GM12878 (cell line): ENCODE measurements around the gene NFE2L3. TPM values are rescaled to one million over a fixed set of nuclear protein-coding genes. Genes with fewer than 3 reads are reported as not detected.

Experiments
- BACH1 ChIP-seq: fragments of 450-650 bp; IDR thresholded peaks from 2 replicates; pipeline ENCODE4 v1.6.1; 2017; ENCODE audit warnings: mild to moderate bottlenecking, borderline replicate concordance
- CBFB ChIP-seq: IDR thresholded peaks from 2 replicates; pipeline ENCODE4 v1.6.1; 2016; ENCODE audit warnings: antibody characterized with exemption, low read depth
- IKZF1 ChIP-seq: fragments of 450-650 bp; conservative IDR thresholded peaks from 2 replicates; pipeline ENCODE4 v1.6.1; 2017; ENCODE audit warnings: antibody characterized with exemption, mild to moderate bottlenecking
- MXI1 ChIP-seq: fragments of 150-350 bp; IDR thresholded peaks from 2 replicates; pipeline ENCODE4 v1.6.1; 2011; ENCODE audit warnings: low read depth, mild to moderate bottlenecking, inconsistent platforms, low read length, improper control_type of control experiment
- MYC ChIP-seq: IDR thresholded peaks from 2 replicates; pipeline ENCODE4 v1.6.1; 2011; ENCODE audit warnings: mild to moderate bottlenecking, low read length, moderate library complexity, inconsistent platforms; ENCODE audit not compliant: insufficient read depth, insufficient replicate concordance, insufficient read length, severe bottlenecking
- NRF1 ChIP-seq: conservative IDR thresholded peaks from 2 replicates; pipeline ENCODE4 v1.6.1; 2011; ENCODE audit warnings: mild to moderate bottlenecking, low read depth, low read length, improper control_type of control experiment
- POLR2A ChIP-seq: IDR thresholded peaks from 2 replicates; pipeline ENCODE4 v1.6.1; 2011; ENCODE audit warnings: low read depth, mild to moderate bottlenecking, low read length
- ZNF207 ChIP-seq: fragments of 450-650 bp; IDR thresholded peaks from 2 replicates; pipeline ENCODE4 v1.6.1; 2014; ENCODE audit warnings: antibody characterized with exemption, mild to moderate bottlenecking, borderline replicate concordance
- ZNF24 ChIP-seq: fragments of 450-650 bp; IDR thresholded peaks from 2 replicates; pipeline ENCODE4 v1.6.1; 2017; ENCODE audit warnings: antibody characterized with exemption, mild to moderate bottlenecking
- ZSCAN29 ChIP-seq: fragments of 450-650 bp; IDR thresholded peaks from 2 replicates; pipeline ENCODE4 v1.6.1; 2017; ENCODE audit warnings: mild to moderate bottlenecking, moderate library complexity
- polyA plus RNA-seq, 11 experiments: library from polyadenylated mRNA; depleted of rRNA in 4 of 11; unstranded in 6 of 11; stranded (reverse) in 5 of 11; fragments of >200 nt; fragmentation: Nextera tagmentation in 4 of 11; fragmentation: Illumina TruSeq in 1 of 11; extraction: Ambion mirVana in 4 of 11; extraction: Trizol in 1 of 11; gene quantifications; 1 replicate in 1 of 11; 2 replicates in 10 of 11; pipeline versions ENCODE4 v1.2.1 to v1.2.3, GENCODE V29; 2011 to 2016; ENCODE audit warnings: inconsistent platforms in 2 of 11, missing spikeins in 2 of 11, low read depth in 1 of 11
- total RNA-seq, 4 experiments: library from RNA; depleted of rRNA in 3 of 4; stranded (reverse); fragments of >200 nt in 3 of 4; fragmentation: Illumina TruSeq in 1 of 4; extraction: Trizol in 1 of 4; gene quantifications; 2 replicates each; pipeline versions ENCODE4 v1.2.1 to v1.2.3, GENCODE V29; 2013 to 2021
- TF ChIP-seq, protein P1 (sequence below): fragments of 450-650 bp; IDR thresholded peaks from 2 replicates; pipeline ENCODE4 v1.6.1; 2018; ENCODE audit warnings: borderline replicate concordance, mild to moderate bottlenecking; ENCODE audit not compliant: partially characterized antibody
- TF ChIP-seq, protein P2 (sequence below): fragments of 450-650 bp; IDR thresholded peaks from 2 replicates; pipeline ENCODE4 v1.6.1; 2016; ENCODE audit warnings: mild to moderate bottlenecking, moderate library complexity, borderline replicate concordance
- TF ChIP-seq, protein P3 (sequence below): IDR thresholded peaks from 2 replicates; pipeline ENCODE4 v1.6.1; 2011; ENCODE audit warnings: borderline replicate concordance, low read depth, mild to moderate bottlenecking, moderate library complexity, mixed read lengths, low read length; ENCODE audit not compliant: insufficient read depth; ENCODE audit errors: extremely low read length
- TF ChIP-seq, protein P4 (sequence below): fragments of 450-650 bp; formaldehyde crosslinking; IDR thresholded peaks from 2 replicates; pipeline ENCODE4 v1.4.0; 2022; ENCODE audit warnings: mild to moderate bottlenecking, moderate library complexity
- TF ChIP-seq, protein P5 (sequence below): IDR thresholded peaks from 2 replicates; pipeline ENCODE4 v1.6.1; 2012; ENCODE audit warnings: low read depth, low read length, improper control_type of control experiment

NFE2L3 gene
- total and polyA plus RNA-seq, 10 of the 15 experiments (the other 5 are each of a cell fraction or from before 2014, with no cell fraction given) = 4.4 to 34.9 (median 13.0) TPM

DNA sequence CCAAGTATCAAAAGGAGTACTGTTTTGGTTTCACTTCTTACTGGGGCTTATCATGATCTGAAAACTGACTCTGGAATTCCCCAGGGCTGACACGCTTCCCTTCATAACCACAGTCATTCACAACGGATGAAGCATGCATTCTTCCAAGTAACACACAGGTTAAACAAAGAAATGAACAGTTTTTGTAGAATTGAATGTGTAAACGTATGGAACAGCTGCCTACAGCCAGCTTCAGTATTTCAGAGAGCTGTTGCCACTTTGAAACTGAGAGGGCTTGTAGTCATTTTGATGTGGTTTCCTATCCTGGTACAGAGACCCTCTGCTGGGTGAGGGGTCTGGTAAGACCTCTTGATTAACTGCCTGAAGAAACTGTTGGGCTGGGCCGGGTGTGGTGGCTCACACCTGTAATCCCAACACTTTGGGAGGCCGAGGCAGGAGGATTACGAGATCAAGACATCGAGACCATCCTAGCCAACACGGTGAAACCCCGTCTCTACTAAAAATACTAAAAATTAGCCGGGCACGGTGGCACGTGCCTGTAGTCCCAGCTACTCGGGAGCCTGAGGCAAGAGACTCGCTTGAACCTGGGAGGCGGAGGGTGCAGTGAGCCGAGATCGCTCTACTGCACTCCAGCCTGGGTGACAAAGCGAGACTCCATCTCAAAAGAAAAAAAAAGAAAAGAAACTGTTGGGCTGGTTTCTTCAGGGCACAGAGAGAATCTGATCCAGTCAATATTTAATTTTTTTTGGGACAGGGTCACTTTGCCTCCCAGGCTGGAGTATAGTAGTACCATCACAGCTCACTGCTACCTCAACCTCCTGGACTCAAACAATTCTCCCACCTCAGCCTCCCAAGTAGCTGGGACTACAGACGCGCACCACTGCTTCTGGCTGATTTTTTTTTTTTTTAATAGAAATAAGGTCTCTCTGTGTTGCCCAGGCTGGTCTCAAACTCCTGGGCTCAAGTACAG is 4.7 kb downstream of the NFE2L3 start (continued):
- TF ChIP-seq, protein P1, sequence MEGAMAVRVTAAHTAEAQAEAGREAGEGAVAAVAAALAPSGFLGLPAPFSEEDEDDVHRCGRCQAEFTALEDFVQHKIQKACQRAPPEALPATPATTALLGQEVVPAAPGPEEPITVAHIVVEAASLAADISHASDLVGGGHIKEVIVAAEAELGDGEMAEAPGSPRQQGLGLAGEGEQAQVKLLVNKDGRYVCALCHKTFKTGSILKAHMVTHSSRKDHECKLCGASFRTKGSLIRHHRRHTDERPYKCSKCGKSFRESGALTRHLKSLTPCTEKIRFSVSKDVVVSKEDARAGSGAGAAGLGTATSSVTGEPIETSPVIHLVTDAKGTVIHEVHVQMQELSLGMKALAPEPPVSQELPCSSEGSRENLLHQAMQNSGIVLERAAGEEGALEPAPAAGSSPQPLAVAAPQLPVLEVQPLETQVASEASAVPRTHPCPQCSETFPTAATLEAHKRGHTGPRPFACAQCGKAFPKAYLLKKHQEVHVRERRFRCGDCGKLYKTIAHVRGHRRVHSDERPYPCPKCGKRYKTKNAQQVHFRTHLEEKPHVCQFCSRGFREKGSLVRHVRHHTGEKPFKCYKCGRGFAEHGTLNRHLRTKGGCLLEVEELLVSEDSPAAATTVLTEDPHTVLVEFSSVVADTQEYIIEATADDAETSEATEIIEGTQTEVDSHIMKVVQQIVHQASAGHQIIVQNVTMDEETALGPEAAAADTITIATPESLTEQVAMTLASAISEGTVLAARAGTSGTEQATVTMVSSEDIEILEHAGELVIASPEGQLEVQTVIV = no peak
- TF ChIP-seq NRF1 (no peak), BACH1 (no peak), ZNF207 (0 out of 2 replicates have a peak, but pooled peaks have one; percentile 48), IKZF1 (peak; percentile 86), ZNF24 (0 out of 2 replicates have a peak, but pooled peaks have one; percentile 23), MXI1 (peak; percentile 53; the same call in 1 of the 2 replicates), POLR2A (no peak), CBFB (peak; percentile 42; the same call in 1 of the 2 replicates), MYC (no peak), ZSCAN29 (peak; percentile 60; the same call in 1 of the 2 replicates)
- TF ChIP-seq, protein P2, sequence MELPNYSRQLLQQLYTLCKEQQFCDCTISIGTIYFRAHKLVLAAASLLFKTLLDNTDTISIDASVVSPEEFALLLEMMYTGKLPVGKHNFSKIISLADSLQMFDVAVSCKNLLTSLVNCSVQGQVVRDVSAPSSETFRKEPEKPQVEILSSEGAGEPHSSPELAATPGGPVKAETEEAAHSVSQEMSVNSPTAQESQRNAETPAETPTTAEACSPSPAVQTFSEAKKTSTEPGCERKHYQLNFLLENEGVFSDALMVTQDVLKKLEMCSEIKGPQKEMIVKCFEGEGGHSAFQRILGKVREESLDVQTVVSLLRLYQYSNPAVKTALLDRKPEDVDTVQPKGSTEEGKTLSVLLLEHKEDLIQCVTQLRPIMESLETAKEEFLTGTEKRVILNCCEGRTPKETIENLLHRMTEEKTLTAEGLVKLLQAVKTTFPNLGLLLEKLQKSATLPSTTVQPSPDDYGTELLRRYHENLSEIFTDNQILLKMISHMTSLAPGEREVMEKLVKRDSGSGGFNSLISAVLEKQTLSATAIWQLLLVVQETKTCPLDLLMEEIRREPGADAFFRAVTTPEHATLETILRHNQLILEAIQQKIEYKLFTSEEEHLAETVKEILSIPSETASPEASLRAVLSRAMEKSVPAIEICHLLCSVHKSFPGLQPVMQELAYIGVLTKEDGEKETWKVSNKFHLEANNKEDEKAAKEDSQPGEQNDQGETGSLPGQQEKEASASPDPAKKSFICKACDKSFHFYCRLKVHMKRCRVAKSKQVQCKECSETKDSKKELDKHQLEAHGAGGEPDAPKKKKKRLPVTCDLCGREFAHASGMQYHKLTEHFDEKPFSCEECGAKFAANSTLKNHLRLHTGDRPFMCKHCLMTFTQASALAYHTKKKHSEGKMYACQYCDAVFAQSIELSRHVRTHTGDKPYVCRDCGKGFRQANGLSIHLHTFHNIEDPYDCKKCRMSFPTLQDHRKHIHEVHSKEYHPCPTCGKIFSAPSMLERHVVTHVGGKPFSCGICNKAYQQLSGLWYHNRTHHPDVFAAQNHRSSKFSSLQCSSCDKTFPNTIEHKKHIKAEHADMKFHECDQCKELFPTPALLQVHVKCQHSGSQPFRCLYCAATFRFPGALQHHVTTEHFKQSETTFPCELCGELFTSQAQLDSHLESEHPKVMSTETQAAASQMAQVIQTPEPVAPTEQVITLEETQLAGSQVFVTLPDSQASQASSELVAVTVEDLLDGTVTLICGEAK = no peak
- TF ChIP-seq, protein P3, sequence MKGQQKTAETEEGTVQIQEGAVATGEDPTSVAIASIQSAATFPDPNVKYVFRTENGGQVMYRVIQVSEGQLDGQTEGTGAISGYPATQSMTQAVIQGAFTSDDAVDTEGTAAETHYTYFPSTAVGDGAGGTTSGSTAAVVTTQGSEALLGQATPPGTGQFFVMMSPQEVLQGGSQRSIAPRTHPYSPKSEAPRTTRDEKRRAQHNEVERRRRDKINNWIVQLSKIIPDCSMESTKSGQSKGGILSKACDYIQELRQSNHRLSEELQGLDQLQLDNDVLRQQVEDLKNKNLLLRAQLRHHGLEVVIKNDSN = no peak
- TF ChIP-seq, protein P4, sequence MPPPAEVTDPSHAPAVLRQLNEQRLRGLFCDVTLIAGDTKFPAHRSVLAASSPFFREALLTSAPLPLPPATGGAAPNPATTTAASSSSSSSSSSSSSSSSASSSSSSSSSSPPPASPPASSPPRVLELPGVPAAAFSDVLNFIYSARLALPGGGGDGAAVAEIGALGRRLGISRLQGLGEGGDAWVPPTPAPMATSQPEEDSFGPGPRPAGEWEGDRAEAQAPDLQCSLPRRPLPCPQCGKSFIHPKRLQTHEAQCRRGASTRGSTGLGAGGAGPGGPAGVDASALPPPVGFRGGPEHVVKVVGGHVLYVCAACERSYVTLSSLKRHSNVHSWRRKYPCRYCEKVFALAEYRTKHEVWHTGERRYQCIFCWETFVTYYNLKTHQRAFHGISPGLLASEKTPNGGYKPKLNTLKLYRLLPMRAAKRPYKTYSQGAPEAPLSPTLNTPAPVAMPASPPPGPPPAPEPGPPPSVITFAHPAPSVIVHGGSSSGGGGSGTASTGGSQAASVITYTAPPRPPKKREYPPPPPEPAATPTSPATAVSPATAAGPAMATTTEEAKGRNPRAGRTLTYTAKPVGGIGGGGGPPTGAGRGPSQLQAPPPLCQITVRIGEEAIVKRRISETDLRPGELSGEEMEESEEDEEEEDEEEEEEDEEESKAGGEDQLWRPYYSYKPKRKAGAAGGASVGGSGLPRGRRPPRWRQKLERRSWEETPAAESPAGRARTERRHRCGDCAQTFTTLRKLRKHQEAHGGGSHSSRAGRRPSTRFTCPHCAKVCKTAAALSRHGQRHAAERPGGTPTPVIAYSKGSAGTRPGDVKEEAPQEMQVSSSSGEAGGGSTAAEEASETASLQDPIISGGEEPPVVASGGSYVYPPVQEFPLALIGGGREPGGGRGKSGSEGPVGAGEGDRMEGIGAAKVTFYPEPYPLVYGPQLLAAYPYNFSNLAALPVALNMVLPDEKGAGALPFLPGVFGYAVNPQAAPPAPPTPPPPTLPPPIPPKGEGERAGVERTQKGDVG (CRISPR knock-in tag) = no peak
- TF ChIP-seq, protein P5, sequence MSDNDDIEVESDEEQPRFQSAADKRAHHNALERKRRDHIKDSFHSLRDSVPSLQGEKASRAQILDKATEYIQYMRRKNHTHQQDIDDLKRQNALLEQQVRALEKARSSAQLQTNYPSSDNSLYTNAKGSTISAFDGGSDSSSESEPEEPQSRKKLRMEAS = 0 out of 2 replicates have a peak, but pooled peaks have one; percentile 45
